GM12801 (cell line): Measurements from ENCODE around the gene IFNL4.
"Not testable (repeated sequence)": the region's sequence is repeated elsewhere in the genome, so short reads cannot be mapped to it uniquely, and the experiment has no call there.

Experiments used
- TF ChIP-seq, protein P1 (sequence below): IDR thresholded peaks from one replicate; pipeline ENCODE4 v1.5.1; 2011; ENCODE audit warnings: control low read depth; ENCODE audit not compliant: insufficient read length; ENCODE audit errors: extremely low read depth

Gene IFNL4

DNA sequence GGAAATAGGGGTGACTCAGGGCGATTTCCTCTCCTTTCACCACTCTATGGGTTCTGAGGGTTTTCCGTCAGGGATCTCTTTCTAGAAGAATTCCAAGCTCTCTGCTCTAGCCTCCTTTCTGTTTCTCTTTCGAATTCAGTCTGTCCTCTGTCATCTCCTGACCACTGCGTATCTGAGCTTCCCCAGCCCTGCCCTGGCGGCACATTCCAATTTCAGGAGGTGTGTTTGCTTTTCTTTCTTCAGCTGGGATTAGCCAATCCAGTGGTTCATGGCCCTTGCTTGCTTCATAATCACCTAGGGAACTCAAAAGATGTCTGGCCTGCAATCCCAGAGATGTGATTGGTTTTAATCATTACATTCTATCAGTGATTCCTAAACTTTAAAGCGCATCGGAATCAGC is 28.9 kb upstream of the IFNL4 start:
- TF ChIP-seq, protein P1, sequence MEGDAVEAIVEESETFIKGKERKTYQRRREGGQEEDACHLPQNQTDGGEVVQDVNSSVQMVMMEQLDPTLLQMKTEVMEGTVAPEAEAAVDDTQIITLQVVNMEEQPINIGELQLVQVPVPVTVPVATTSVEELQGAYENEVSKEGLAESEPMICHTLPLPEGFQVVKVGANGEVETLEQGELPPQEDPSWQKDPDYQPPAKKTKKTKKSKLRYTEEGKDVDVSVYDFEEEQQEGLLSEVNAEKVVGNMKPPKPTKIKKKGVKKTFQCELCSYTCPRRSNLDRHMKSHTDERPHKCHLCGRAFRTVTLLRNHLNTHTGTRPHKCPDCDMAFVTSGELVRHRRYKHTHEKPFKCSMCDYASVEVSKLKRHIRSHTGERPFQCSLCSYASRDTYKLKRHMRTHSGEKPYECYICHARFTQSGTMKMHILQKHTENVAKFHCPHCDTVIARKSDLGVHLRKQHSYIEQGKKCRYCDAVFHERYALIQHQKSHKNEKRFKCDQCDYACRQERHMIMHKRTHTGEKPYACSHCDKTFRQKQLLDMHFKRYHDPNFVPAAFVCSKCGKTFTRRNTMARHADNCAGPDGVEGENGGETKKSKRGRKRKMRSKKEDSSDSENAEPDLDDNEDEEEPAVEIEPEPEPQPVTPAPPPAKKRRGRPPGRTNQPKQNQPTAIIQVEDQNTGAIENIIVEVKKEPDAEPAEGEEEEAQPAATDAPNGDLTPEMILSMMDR, result no peak

DNA sequence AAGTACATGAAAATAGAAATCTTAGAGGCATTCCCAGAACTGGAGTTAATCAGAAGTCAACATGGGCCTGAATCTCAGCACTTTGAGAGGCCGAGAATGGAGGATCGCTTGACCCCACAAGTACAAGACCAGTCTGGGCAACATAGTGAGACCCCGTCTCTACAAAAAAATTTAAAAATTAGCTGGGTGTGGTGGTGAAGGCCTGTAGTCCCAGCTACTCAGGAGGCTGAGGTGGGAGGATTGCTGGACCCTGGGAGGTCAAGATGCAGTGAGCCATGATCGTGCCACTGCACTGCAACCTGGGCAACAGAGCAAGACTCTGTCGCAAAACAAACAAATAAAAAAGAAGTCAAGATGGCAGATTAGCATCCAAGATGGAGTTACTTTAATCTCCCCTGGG is 28.1 kb upstream of the IFNL4 start:
- TF ChIP-seq, protein P1, result no peak

DNA sequence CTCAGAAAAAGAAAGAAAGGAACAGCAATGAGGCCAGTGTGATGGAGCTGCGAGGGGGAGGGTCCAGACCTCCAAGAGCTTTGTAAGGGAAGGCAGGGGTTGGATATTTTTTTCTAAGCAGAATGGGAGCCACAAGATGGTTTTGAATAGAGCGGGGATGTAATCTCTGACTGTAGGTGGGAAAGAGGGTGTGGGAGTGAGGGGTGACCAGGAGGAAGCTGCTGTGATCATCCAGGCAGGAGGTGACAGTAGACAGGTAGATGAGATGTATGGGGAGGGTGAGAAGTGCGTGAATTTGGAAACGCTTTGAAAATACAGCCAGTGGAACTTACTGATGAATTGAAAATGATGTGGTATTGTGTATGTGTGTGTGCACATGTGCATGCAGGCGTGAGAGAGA is 26.9 kb upstream of the IFNL4 start:
- TF ChIP-seq, protein P1, result no peak

DNA sequence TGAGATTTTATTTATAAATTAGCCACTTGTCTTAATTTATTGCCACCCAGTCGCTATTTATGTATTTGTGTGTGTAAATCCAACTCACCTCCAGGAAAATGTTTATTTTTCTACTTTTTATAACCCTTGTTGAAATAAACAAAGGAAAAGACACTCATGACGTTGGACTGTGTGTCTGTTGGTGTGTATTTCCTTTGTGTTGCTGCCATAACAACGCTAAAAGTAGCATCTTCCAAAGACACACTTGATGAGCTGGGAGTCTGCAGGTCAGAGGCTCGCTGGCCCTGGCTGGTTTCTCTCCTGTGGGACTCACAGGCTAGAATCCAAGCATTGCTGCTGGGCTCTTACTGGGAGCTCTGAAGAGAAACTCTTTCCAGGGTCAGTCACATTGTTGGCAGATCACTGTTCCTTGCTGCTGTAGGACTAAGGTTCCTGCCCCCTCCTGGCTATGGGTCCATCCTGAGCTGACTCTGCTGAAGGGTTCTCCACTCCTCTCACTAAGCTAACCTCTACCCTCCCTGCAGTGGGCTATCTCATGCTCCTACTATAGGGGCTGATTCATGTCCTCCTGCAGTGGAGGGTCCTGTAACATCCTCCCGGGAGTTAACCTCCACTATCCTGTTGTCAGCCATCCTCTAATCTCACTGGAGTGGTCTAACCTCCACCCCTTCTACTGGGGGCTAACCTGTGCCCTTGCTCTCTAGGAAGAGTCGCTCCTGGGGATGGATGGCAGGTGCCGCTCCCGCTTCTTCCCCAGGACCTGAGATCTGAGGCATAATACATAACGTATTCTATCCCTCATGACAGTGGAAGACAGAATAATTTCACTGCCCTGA is 21.6 kb upstream of the IFNL4 start:
- TF ChIP-seq, protein P1, result no peak

DNA sequence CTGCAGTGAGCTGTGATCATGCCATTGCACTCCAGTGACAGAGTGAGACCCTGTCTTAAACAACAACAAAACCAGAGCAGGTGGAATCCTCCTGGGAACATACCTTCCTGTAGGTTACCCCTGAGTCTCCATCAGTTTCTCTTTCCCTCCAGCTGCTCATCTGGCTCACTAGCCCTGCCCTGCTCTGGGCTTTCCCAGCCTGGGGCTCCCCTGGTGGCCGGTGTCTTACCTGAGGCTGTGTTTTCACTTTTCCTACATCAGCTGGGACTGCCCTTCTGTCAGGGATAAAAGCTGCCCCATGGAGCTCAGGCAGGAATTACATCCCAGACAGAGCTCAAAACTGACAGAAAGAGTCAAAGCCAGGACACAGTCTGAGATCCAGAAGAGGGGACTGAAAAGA is 19.4 kb upstream of the IFNL4 start, which contains the start of gene IFNL2:
IFNL2 (plus strand) TSS at position 312 of the 400 bp plus-strand sequence. CDS start 173 bp downstream, outside the sequence.
- TF ChIP-seq, protein P1, result not testable (repeated sequence)

DNA sequence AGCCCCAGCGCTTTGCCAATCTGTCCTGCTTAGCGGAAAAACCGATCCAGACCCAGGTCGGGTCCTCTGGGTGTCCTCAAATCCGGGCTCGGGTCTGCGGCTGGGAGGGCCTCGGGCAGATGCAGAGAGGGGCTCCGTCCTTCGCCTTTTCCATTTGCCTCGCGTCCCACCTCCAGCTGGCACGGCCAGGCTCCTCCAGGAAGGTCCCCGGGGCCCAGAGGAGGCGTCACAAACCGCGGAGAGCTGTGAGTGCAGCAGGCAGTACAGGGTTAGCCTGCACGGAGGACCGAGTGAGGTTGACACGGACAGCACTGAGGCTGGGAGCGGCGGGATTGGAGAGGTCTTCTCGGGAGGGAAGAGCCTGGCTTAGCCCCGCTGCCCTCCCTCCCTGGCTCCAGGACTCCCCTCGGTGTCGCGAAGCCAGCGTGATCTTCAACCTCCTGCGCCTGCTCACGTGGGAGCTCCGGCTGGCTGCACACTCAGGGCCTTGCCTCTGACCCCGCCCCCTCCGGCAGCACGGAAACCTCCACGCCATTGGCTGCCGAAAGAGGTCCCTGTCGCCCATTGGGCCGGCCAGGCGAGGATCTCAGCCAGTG is 16.8 kb upstream of the IFNL4 start:
- TF ChIP-seq, protein P1, result no peak

DNA sequence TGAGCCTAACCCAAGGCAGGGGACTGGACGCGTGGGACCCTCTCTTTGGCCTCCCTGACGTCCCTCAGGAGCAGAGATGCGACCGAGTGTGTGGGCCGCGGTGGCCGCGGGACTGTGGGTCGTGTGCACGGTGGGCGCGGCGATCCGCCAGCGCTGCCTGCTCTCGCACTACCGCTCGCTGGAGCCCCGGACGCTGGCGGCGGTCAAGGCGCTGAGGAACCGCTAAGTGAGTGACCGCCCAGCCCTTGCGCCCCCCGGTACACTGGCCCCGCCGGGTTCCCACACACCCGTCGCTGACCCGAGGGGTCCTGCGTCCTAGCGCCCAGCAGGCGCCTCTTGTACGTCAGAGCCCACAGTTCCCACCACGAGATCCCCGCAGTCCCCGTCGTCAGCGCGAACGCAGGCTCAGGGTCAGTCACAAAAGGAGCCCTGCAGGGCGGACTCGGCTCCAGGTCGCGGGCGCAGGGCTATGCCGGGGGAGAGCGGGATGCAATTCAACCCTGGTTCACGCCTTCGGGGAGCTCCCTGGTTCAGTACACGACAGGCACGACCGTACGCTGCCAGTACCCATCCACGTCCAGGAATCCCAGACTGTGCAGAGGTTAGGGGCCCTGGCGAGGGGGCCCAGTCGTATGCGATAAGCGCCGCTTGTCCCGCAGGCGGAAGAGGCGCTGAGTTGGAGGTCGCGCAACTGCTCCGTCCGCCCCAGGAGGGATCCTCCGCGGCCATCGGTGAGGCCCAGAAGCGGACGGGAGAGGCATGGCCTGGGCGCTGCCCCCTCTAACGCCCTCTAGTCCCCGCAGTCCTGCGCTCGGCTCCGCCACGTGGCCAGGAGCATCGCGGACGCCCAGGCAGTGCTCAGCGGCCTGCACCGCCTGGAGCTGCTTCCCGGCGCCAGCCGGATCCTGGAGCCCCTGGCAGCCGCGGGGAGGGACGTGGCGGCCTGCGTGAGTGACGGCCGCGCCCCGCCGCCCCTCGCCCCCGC is 15.9 kb upstream of the IFNL4 start:
- TF ChIP-seq, protein P1, result no peak
